ENCODE results near the gene C5orf52. TPM values are rescaled to one million over a fixed set of nuclear protein-coding genes. Genes with fewer than 3 reads are reported as not detected.

C5orf52 gene
- total RNA-seq, 1 experiment from 2014 or later = not detected

DNA sequence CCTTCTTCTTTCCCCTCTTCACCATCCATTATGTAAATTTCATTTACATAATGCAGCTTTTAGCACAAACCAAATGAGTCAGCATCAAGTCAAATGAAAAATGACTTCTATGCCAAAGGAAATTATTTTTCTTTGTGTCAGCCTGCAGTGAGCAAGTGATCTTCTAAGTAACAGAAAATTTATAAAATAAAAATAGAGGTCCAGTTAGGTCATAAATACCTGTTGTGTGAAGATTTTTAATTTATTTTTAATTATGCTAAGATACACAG is 43.2 kb downstream of the C5orf52 start:
- no peak overlapping the region for H2AFZ ChIP-seq (ENCODE audit: low read length)
- no peak overlapping the region for H4K8ac ChIP-seq (replicated peaks; ENCODE audit: insufficient read length, low read depth, low read length)
- H4K20me1 ChIP-seq (ENCODE audit: control insufficient read depth, insufficient read depth, insufficient read length) = no peaks in the 10 kb centered on the region
- H3K23ac ChIP-seq (ENCODE audit: insufficient read length, low read depth, low read length) = no peak overlapping the region
- no peak overlapping the region for H2BK15ac ChIP-seq (ENCODE audit: low read depth, low read length)
- H3K27me3 Mint-ChIP-seq (ENCODE audit: low read depth) = no peaks in the 10 kb centered on the region
- H3K56ac ChIP-seq (ENCODE audit: insufficient read length, low read depth, low read length) = no peak overlapping the region
- H3K14ac ChIP-seq (ENCODE audit: insufficient read depth, low read length) = no peak overlapping the region
- H3K79me2 ChIP-seq (ENCODE audit: insufficient read depth, low read length) = no peaks in the 10 kb centered on the region
- H3K4me1 ChIP-seq (ENCODE audit: insufficient read depth, low read length) = no peaks in the 10 kb centered on the region; the same call in 1 of the 2 replicates
- no peak overlapping the region for H3K27ac Mint-ChIP-seq
- H3T11ph ChIP-seq (ENCODE audit: low read length) = no peak overlapping the region
- H3K4ac ChIP-seq (ENCODE audit: low read depth, low read length) = no peak overlapping the region
- H3K23me2 ChIP-seq (ENCODE audit: insufficient read length, low read depth, low read length, poor library complexity, severe bottlenecking) = no peaks in the 10 kb centered on the region
- peaks cover 2 to 4% (median 3%) of the 10 kb centered on the region in 3 experiments; a peak in 4 of 7 replicates for H3K36me3 Mint-ChIP-seq (ENCODE audit: insufficient read depth in 1 of 3, low read depth in 3 of 3)
- H3K4me2 ChIP-seq (ENCODE audit: insufficient read depth, insufficient read length, low read length) = no peak overlapping the region
- H3K9me3 ChIP-seq (ENCODE audit: control insufficient read depth, low read depth, low read length) = no peaks in the 10 kb centered on the region
- no peak overlapping the region for H2BK20ac ChIP-seq (ENCODE audit: low read depth, low read length, poor library complexity, severe bottlenecking)
- H3K18ac ChIP-seq (ENCODE audit: insufficient read length, low read depth, low read length) = no peak overlapping the region
- H3K4me1 Mint-ChIP-seq = peaks cover 3 to 6% of the 10 kb centered on the region in 2 experiments; a peak in 2 of 4 replicates
- no peak overlapping the region for H2BK120ac ChIP-seq (ENCODE audit: low read depth, low read length, poor library complexity, severe bottlenecking)
- no peak overlapping the region for H3K9ac ChIP-seq (ENCODE audit: extremely low read depth, insufficient read length, low read length)
- no peaks in the 10 kb centered on the region for H3K27me3 ChIP-seq (ENCODE audit: insufficient read depth, low read length)
- no peak overlapping the region for H4K5ac ChIP-seq (ENCODE audit: insufficient read length, low read depth, low read length)
- no peak for DNase-seq
- TF ChIP-seq, protein P1, sequence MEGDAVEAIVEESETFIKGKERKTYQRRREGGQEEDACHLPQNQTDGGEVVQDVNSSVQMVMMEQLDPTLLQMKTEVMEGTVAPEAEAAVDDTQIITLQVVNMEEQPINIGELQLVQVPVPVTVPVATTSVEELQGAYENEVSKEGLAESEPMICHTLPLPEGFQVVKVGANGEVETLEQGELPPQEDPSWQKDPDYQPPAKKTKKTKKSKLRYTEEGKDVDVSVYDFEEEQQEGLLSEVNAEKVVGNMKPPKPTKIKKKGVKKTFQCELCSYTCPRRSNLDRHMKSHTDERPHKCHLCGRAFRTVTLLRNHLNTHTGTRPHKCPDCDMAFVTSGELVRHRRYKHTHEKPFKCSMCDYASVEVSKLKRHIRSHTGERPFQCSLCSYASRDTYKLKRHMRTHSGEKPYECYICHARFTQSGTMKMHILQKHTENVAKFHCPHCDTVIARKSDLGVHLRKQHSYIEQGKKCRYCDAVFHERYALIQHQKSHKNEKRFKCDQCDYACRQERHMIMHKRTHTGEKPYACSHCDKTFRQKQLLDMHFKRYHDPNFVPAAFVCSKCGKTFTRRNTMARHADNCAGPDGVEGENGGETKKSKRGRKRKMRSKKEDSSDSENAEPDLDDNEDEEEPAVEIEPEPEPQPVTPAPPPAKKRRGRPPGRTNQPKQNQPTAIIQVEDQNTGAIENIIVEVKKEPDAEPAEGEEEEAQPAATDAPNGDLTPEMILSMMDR (conservative IDR thresholded peaks at IDR 0.05) = no peak
- H2BK5ac ChIP-seq (ENCODE audit: insufficient read length, low read length) = no peak overlapping the region
- peaks cover 0 to 3% of the 10 kb centered on the region in 2 experiments; a peak in 2 of 5 replicates for H3K9me3 Mint-ChIP-seq
- H4K91ac ChIP-seq (ENCODE audit: insufficient read length, low read depth, low read length) = no peak overlapping the region
- H3K27ac ChIP-seq (ENCODE audit: insufficient read length, low read depth, low read length) = no peak overlapping the region
- no peaks in the 10 kb centered on the region for H3K79me1 ChIP-seq (ENCODE audit: insufficient read depth, low read depth, low read length, poor library complexity, severe bottlenecking)
- H2BK12ac ChIP-seq (ENCODE audit: insufficient read length, low read depth, low read length) = no peak overlapping the region
- no peak overlapping the region for H3K4me3 Mint-ChIP-seq
- H2AK5ac ChIP-seq (ENCODE audit: insufficient read length, low read length) = no peak overlapping the region

All from H9 (cell line).